ENCODE data around the gene DUSP5.

Gene DUSP5

DNA sequence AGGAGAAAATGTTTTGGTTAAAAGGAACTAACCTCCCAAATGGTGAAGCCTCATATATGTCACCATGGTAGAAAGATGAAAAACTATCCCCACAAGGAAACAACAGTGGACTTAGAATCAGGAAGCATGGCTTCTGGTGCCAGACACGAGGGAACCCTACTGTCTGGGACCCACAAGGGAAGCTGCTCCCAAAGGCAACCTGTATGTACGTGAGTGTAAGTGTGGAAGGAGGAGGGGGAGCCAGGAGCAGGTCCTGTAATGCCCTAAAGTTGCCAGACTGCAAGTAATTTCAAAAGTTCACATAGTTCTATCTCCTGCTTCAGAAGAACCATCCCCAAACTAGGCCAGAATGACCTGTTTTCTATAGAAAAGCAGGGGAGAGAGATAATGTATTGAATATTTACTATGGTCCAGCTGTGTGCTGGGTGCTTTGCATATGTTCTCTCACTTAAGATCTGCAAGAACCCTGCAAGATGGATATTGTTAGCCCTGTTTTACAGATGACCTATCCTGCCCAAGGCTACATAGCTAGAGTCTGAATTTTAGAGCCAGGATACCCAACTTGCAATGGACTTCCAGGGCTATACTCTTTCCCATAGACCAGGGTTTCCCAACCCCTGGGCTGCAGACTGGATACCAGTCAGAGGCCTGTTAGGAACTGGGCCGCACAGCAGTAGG, 19.2 kb downstream of the DUSP5 start:
- no peak overlapping the region for H3K4me3 ChIP-seq (replicated peaks in 1 of 2; ENCODE audit: low read depth in 2 of 2, low read length in 2 of 2)
- TF ChIP-seq CTCF (IDR thresholded peaks at IDR 0.05; ENCODE audit: low read depth, low read length): no peak
- DNase-seq (ENCODE audit: low read depth in 2 of 2): no peak

- DNase-seq (ENCODE audit: low read depth in 2 of 2): peak in 1 of 2 donors; percentile 50
- no peak overlapping the region for H3K4me3 ChIP-seq (replicated peaks in 1 of 2; ENCODE audit: low read depth in 2 of 2, low read length in 2 of 2)
- TF ChIP-seq CTCF (IDR thresholded peaks at IDR 0.05; ENCODE audit: low read depth, low read length): no peak
Observed at GRCh38 chr10:110522365-110522988, 24.8 kb downstream of the DUSP5 start.

GRCh38 chr10:110523736-110524135, 26.0 kb downstream of the DUSP5 start:
- DNase-seq (ENCODE audit: low read depth in 2 of 2): no peak
- no peak for TF ChIP-seq CTCF (IDR thresholded peaks at IDR 0.05; ENCODE audit: low read depth, low read length)
- no peak overlapping the region for H3K4me3 ChIP-seq (replicated peaks in 1 of 2; ENCODE audit: low read depth in 2 of 2, low read length in 2 of 2)

DNA sequence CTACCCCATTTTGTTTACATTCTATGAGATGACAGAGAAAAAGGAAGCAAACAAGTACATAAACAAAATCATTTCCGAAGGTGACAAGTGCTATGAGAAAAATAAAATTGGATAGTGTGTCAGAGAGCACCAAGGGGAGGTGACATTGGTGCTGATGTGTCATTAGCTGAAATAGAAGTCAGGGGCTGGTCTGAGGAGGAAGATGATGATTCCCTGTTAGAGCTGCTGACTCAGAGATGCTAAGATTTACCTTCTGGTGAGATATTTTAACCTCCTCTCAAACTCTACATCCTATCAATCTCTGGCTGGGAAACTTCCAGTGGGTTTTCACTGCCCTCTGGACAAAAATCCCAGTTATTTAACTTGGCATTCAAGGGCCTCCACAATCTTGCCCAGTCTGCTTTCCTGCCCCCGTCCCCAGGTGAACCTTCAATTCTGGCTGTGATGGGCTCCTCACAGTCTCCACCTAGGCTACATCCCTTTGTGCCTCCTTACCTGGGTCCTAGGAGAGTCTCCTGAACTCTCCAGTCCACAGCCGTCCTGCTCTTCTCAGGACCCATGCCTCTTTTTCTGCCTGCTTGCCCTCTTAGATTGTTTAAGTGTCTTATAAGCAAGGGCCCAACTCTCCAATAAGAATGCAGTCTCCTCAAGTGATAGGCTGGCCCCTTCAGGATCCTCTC, 26.6 kb downstream of the DUSP5 start:
- no peak for DNase-seq (ENCODE audit: low read depth in 2 of 2)
- TF ChIP-seq CTCF (IDR thresholded peaks at IDR 0.05; ENCODE audit: low read depth, low read length): no peak
- no peak overlapping the region for H3K4me3 ChIP-seq (replicated peaks in 1 of 2; ENCODE audit: low read depth in 2 of 2, low read length in 2 of 2)

DNA sequence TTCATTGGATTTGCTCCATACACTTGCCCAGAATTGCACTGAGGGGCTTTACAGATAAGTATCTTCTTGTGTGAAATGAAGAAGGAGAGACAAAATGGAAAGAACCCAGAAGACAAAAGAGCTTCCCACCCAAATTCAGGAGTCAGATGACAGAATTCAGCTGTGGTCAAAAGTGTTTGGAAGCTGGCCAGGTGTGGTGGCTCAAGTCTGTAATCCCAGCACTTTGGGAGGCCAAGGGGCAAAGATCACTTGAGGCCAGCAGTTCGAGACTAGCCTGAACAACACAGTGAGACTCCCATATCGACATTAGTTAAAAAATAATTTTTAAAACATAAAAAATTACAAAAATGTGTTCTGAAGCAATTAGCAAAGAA, 27.1 kb downstream of the DUSP5 start:
- H3K4me3 ChIP-seq (replicated peaks in 1 of 2; ENCODE audit: low read depth in 2 of 2, low read length in 2 of 2): no peak overlapping the region
- no peak for TF ChIP-seq CTCF (IDR thresholded peaks at IDR 0.05; ENCODE audit: low read depth, low read length)
- no peak for DNase-seq (ENCODE audit: low read depth in 2 of 2)

- peak in 1 of 2 donors; percentile 84 for DNase-seq (ENCODE audit: low read depth in 2 of 2)
- TF ChIP-seq CTCF (IDR thresholded peaks at IDR 0.05; ENCODE audit: low read depth, low read length): no peak
- H3K4me3 ChIP-seq (replicated peaks in 1 of 2; ENCODE audit: low read depth in 2 of 2, low read length in 2 of 2): no peak overlapping the region
Observed at GRCh38 chr10:110525349-110526260, 27.9 kb downstream of the DUSP5 start.
